KBM-7 (cell line): Measurements from ENCODE around the gene CRNKL1.

Experiments
- DNase-seq: peaks from one replicate; pipeline ENCODE4 v3.0.0-alpha.2; 2015
- in situ Hi-C: fragments of 300-500 bp; cut with MboI; formaldehyde crosslinking; loops from 2 replicates; pipeline ENCODE4 v1.14.3; 2020; ENCODE audit warnings: low sequenced_read_pairs, low pct_unique_long_range_greater_than_20kb, mixed read lengths

The CRNKL1 gene

DNA sequence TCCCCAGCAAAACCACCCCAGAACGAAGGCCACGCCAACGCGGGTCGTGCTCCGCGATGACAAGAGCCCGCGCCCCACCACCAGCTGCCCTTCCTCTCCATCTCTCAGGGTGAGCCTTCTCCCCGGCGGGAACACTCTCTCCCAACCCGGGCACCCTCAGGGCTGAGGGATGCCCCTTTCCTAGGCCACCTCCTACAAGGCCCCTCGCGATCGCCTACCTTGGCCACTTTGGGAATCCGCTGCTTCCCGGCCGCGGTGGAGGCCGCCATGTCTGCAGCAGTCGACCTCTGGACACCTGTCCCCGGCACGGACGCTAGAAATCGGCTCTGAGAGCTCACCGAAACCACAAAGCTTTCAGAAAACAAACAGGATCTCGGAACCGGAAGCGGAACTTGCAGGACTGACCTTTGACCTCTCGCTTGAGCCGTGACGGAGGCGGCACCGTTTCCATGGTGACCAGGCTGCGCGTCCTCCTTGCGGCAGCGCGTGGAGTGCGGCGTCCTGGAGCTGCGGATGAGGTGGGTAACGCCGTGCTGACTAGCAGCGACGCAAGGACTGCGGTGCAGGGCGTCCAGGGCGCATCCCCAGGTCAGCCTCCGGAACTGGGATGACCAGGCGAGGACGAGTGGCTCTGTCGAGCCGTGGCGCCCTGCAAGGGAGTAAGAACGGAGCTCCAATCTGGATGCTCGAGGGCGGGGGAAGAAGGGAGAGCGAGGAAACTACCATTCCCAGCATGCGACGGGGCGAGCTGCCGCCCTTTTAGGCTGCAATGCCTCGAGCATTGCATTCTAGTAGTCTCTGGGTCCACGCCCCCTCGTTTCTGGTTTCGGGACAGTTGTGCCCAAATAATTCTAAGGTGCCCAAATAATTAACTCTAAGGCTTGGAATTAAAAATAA, at the start of gene CRNKL1, which contains the start of gene CFAP61:
CRNKL1 (minus strand) TSS at position 393 of the 897 bp plus-strand sequence; CDS start at position 269, 124 bp downstream.
CFAP61 (plus strand) TSS at position 459 of the 897 bp plus-strand sequence. CDS start 4,122 bp downstream, outside the sequence.
- in situ Hi-C loops, result no loop called here
- DNase-seq, result peak; percentile 97

DNA sequence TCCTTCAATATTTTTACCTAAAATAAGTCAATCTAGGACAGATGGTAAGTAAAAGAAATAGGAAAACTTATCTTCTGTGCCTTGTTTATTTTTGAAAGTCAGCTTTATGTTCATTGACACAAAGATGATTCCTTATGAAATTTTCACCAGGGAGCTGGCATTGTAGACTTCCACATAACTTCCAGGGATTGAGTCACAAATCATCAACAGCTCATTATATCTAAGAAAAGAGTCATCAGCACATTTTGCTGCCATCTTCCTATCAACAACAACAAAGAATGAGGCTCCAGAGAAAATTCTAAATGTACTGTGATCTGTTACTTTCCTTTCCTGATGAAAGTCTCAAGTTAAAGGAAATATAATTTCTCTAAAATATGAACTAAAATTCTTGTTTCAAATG, 48.6 kb upstream of the CRNKL1 start:
- in situ Hi-C loops, result no loop called here
- no peak for DNase-seq

DNA sequence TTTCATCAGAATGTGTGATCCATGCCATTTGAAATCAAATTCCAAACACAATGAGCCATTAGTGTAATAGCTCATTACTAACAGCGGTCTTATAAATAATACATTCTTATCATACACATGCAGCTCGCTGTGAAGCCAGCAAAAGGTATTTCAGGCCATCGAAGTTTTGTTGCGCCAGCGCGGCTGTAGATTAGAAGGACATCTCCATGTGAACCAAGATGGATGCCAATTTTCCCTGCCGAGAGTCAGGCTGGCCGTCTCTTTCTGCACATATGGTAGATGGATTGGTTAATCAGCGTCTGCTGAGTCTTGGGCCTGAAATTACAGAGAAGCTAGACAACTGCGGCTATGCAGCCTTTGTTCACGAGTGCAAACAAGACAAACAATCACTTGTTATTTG, 44.2 kb upstream of the CRNKL1 start:
- in situ Hi-C loops, result no loop called here
- DNase-seq, result no peak

DNA sequence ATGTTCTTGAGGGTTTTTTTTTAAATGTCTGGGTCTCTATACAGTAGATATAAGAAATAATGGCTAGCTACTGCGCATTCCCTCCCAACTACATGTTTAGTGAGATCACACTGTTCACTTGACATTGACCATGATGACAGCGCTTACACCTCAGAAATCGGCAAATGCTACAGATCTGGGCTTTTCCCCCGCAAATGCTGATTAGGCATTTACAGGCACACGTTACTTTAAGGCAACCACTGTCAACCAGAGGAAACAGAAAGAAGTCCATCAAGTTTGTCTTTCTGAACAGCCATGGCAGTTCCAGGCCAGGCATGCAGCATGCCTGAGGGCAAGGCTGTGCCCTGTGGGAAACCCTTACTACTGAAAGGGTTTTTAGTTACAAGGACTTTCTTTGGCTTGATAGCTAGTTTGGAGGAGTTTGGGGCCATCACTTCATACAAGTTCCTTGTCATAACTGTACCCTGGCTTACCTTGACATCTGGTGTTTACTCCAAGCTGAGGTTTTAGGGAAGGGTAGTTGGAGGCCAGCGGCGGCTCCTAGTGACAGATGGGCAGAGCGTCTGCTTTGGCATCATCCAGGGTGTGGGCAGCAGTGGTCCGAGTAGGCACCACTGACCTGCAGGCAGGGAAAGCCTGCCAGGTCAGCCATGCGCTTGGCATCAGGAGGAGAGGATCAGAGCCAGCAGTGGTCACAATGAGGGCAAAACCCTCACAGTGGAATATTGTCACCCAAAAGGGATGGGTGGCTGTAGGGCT, 43.0 kb upstream of the CRNKL1 start:
- in situ Hi-C loops, result no loop called here
- no peak for DNase-seq

DNA sequence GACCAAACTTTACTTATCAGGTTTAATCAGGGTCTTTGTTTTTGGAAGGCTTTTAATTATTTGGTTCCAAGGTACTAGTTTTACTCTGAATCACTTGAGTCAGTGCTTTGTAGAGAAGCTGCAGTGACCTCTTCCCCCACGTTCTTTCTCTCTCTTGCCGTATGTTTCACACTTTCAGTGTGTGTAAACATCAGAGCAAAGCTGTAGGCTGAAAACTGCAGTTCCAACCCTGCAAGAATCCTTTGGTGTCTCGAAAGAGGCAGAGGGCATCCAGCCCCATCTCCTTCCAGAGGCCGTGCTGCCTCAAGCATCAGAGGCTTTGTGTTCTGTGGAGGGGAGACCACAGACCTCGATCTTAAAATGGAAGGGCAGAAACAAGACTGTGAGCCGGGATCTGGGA, 42.1 kb upstream of the CRNKL1 start:
- in situ Hi-C loops, result no loop called here
- DNase-seq, result no peak

DNA sequence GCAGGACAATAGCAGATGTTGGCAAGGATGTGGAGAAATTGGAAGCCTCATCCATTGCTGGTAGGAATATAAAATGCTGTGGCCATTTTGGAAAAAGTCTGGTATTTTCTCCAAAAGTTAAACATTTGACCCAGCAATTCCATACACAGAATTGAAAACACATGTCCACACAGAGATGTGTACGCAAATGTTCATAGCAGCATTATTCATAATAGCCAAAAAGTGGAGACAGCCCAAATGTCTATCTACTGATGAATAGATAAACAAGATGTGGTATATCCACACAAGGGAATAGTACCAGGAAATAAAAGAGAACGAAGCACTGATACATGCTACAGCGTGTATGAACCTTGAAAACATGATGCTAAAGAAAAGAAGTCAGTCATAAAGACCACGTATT, 40.6 kb upstream of the CRNKL1 start:
- DNase-seq, result no peak
- in situ Hi-C loops, result no loop called here

DNA sequence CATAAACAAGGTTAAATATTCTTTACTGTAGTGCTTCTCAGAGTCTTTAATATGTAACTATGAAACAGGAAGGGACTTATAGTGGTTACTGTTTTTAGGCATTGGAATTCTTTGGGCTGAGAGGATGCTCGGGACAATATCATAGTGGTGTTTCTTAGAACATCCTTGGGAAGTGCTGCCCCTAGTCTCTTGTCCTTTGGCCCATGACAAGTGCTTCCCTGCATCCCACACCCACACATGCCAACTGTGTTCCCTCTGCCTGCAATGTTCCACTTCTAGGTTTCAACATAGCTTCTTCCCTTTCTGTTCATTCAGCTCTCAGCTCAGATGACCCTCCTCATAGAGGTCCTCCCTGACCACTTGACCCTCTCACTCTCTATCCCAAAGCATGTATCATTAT, 37.7 kb upstream of the CRNKL1 start:
- no peak for DNase-seq
- in situ Hi-C loops, result no loop called here

DNA sequence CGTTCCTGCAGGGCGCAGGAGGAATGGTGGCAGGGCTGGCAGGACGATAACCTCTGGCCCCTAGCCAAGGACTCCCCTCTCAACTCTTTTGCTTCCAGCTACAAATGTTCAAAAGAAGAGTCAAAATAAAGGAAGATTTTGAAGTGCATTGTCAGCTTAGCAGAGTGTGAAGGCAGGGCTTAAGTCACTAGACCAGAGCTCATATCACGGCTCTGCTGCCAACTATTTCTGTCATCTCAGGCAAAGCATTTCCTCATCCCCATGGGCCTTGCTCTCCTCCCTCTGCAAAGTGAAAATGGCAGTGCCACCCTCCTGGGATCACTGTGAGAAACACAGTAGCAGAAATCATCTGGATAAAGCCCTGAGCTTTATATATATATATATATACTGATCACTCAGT, 36.8 kb upstream of the CRNKL1 start:
- in situ Hi-C loops, result no loop called here
- no peak for DNase-seq

DNA sequence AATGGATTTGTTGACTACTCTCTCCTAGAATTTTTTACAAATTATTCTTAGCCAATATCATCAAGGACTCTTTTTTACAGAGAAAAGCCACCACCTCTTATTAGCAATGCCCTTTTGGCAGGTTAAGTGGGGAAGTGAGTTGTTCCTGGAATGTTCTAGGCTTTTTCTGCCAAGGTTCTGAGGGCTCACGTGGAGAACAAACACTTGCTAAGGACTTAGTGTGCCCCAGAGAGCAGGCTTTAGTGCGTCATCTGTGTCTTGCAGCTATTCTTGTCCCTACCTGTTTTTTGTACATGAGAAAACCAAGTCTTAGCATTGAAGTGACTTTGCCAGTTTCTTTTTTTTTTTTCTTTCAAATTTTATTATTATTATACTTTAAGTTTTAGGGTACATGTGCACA, 33.5 kb upstream of the CRNKL1 start:
- in situ Hi-C loops, result no loop called here
- DNase-seq, result no peak

DNA sequence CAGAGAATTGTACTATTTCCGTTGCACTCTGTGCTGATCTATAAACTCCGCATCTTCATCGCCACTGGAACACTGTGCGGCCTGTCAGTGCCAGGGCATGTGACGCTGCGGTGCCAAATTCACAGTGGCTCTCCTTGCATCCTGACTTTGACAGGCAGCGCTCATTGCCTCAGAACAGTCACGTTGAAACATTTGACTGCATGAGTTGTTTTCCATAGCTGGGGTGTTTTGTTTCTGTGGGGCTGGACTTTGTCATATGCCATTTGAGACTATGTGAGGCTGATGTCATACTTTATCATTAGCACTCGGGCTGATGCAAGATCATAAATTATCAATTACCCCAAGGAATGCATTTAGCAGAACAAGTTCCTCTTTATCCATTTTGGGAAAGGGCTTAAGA, 32.8 kb upstream of the CRNKL1 start:
- DNase-seq, result no peak
- in situ Hi-C loops, result no loop called here

DNA sequence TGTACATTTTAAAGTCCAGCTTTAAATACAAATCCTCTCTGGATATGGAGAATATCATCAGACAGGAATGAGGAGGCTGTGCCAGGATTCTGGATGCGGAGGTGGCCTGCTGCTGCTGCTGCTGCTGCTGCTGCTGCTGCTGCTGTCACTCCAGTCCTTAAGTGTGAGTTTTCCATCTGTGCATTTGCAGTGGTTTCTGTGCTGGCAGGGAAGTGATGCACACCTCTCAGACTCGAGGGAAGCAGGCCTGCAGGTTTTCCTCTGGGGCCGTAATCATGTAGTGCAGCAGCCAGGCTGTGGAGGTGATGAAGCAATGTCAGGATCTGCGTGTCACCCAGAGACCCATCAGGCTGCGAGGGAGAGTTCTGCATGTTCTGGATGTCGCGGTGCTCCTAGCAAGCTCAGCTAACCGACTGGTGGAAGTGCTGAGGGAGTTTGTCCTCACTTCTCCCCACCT, 32.1 kb upstream of the CRNKL1 start:
- in situ Hi-C loops, result no loop called here

DNA sequence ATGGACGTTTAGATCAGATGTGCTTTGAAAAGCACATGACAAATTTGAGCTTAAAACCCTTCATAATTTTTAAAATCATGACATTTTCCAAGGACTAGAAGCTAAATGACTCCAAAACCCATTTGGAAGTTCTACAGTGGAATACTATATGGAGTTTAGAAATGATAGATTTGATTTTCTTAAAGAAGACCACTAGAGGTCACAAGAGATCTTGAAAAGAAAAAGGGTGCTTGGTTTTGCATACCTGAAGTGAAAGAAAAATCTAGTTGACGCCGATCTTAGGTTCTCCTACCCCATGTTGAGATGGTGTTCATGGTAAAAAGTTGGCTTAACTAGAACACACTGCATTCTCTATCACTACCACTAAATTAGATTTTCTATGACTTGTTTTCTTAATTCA, 31.5 kb upstream of the CRNKL1 start:
- peak; percentile 52 for DNase-seq
- in situ Hi-C loops, result no loop called here

More for the DNA sequence above, 32.1 kb upstream of the CRNKL1 start:
- DNase-seq, result no peak

DNA sequence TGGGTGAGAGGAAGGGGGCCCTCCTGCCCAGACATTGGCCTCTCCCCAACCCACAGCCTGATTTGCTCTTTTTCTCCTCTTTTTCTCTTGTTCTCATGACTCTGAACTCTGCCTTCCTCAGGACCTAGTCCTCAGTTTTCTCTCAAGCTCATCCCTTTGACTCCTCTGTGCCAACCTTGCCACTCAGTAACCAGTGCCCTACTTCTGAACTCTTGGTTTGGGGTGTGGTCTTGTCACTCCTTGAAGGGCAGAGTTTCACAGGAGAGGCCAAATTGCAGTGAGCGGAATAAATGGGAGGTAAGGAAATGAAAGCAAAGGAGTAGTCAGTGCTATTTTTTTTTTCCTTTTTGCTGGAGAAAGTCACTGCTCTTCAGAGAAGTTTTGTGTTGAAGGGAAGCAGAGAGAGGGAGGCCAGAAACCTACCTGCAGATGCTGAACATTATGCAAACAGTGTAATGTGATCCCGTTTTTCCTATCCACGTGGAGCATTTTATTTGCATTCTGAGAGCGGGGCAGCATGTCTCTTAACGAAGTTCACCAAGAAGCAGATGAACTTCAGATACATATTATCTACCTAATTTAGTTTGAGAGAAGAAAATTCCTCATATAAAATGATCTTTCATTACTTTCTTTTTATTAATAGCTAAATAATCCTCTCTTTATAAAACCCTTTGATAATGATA, 27.0 kb upstream of the CRNKL1 start:
- in situ Hi-C loops, result no loop called here
- no peak for DNase-seq

DNA sequence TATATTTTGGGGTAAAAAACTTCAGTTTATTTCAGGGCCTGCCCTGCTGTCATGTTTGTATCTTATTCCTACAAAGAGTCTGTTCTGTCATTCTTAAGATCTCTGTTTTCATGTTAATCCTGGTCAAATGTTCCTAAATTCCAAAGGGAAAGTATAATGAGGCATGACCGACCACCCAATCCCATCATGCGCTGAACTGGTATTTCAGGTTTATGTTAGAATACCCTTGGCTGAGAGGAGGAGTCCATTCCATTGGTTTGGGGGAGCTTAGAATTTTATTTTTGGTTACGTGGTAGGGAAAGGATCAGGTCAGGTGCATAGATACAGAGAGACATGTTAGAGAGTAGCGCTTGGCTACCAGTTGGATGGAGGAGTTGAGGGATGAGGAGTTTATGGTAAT, 25.8 kb upstream of the CRNKL1 start:
- in situ Hi-C loops, result no loop called here
- DNase-seq, result no peak

DNA sequence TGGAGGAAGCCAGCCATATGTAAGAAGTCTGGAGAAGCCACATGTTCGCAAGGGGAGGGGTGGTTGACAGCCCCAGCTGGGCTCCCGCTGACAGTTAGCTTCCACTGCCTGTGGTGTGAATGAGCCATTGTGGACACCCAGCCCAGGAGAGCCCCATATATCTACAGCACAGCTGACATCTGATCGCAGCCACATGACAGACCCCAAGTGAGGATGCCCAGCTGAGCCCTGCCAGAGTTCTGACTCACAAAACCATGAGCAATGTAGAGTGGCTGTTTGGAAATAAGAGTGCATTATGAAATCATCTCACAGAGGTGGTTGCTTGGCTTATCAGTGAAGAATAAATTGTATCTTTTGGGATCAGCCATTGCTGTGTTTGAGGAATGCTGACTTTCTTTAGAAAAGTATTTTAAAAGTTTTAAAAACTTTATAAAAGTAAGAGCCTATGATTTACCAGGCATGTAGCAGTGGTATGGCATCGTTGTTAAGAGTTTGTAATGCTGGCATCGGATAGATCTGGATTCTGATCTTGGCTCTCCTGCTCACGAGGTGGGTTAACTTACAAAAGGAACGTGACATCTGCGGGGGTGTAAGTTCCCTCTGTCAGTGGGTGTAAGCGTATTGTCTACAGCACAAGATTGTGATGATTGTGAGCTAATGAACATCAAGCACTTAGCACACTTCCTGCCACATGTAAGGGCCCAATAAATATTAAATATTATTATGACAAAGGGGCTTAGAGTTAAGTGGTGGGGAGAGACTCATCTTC, 24.2 kb upstream of the CRNKL1 start:
- no peak for DNase-seq
- in situ Hi-C loops, result no loop called here

DNA sequence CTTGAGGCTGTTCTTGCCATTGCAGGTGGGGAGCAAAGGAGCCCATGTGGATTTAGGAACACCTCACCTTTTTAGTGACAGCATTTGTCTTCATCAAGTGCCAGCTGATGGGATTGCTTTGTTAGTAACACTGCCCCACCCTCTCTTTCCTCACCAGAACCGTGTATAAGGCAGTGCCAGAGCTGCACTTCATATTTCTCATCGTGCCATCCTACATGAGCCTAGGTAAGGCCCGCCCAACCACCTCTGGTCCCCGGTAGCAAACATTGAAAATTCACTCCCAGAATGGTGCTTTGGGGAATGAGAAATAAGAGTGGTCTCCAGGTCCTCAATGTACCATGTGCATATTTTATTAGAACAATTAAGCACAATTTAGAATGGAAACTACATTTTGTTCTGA, 22.8 kb upstream of the CRNKL1 start:
- in situ Hi-C loops, result no loop called here
- no peak for DNase-seq

DNA sequence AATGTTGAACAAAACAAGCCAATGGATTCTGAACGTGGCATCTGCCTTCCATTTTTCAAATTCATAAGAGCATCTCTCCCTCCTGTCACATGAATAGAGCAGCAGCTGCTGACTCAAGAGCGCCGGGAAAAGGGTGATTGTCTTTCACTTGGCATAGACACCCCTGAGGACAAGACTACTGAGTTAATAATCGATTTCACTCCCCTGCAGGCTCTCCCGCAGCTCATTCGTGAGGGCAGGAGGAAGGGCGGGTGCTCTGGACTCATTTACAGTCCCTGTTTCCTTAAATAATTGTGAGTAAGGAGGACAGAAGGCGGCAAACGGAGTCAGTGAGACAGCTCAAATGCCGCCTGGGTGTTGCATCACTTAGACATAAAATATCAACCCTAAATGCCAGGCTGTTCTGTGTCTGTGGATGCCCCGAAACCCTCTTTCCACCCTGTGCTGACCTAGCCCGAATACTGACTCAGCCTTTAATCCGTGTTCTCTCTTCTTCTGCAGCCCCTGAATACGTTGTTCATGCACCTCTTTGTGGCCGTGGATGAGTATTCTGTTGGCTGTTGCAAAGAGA, 21.6 kb upstream of the CRNKL1 start:
- DNase-seq, result no peak
- in situ Hi-C loops, result no loop called here

DNA sequence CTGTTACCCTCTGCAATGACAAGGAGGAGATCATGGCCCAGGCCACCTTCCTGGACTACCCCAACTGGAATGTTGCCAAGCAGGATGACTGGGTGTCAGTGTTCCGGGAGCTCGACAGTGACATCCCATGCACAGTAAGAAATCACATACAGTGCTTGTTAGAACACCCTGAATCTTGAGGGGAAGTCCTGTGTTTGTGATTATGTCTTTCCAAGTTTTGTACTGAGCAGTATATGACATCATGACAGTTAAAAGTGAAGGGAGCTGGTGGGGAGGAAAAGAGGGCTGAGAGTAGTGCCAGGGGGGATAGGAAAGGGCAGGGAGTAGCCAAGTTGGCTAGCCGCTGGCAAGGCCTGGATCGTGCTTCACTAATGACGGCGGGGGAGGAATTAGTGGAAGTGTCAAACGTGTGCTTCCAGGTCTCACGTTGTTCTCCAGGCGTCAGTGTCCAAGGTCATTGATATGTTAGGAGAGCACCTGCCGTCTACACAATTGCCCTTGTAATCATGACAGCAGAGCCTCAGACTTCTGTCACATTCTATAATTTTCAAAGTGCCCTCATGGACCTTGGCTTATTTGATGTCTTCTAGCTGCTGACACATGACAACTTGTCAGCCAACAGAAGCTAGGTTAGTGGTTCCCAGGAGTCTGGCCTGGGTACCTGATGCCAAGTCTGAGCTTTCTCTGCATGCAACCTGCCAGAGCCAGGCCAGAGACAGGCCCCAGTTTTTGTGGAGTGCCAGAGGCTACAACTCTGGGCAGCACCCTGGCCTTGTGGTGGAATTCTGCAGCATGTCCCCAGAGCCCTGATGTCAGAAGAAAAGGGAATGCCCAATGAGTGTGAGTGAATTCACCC, 18.8 kb upstream of the CRNKL1 start:
- in situ Hi-C loops, result no loop called here
- no peak for DNase-seq
